ENCODE results near the gene LCAT. TPM values are rescaled to one million over a fixed set of nuclear protein-coding genes. Genes with fewer than 3 reads are reported as not detected.
A peak's percentile ranks its signal among the peaks of the same experiment; 100 is the strongest.

Gene LCAT
- total and polyA plus RNA-seq, 2 experiments from 2014 or later = 13.7 to 18.9 TPM

GRCh38 chr16:67917852-67918236, 26.1 kb downstream of the LCAT start:
- H3K79me2 ChIP-seq (replicated peaks; ENCODE audit: insufficient read depth) = no peaks in the 10 kb centered on the region
- ATAC-seq (no peak), DNase-seq (ENCODE audit: low spot score) (no peak)
- H2AFZ ChIP-seq = no peak overlapping the region
- H3K4me1 Mint-ChIP-seq = peaks cover 29% of the 10 kb centered on the region
- no peaks in the 10 kb centered on the region; the same call in 1 of the 2 replicates for H4K20me1 ChIP-seq (replicated peaks; ENCODE audit: insufficient read depth)
- H3K36me3 Mint-ChIP-seq (ENCODE audit: low read depth) = peaks cover 4% of the 10 kb centered on the region; the same call in 2 of the 3 replicates
- no peaks in the 10 kb centered on the region for H3K9me2 ChIP-seq (ENCODE audit: insufficient read depth)
- H3K4me3 Mint-ChIP-seq = no peak overlapping the region; the same call in 2 of the 3 replicates
- H3K27me3 ChIP-seq (ENCODE audit: insufficient read depth) = no peaks in the 10 kb centered on the region
- TF ChIP-seq POLR2AphosphoS5 (IDR thresholded peaks at IDR 0.05; ENCODE audit: low read depth) (no peak), REST (IDR thresholded peaks at IDR 0.05; ENCODE audit: unreplicated experiment) (no peak), CREB1 (CRISPR knock-in tag; IDR thresholded peaks at IDR 0.05; ENCODE audit: low read depth) (no peak), ZNF331 (CRISPR knock-in tag; IDR thresholded peaks at IDR 0.05; ENCODE audit: low read depth) (no peak), ZNF114 (CRISPR knock-in tag; IDR thresholded peaks at IDR 0.05) (no peak), NANOG (IDR thresholded peaks at IDR 0.05; ENCODE audit: borderline replicate concordance) (no peak), JUNB (IDR thresholded peaks at IDR 0.05; ENCODE audit: unreplicated experiment) (no peak), STAT1 (IDR thresholded peaks at IDR 0.05; ENCODE audit: unreplicated experiment) (no peak), ZNF462 (CRISPR knock-in tag; IDR thresholded peaks at IDR 0.05) (no peak), EZH2phosphoT487 (IDR thresholded peaks at IDR 0.05; ENCODE audit: unreplicated experiment) (no peak)
- TF ChIP-seq, protein P1, sequence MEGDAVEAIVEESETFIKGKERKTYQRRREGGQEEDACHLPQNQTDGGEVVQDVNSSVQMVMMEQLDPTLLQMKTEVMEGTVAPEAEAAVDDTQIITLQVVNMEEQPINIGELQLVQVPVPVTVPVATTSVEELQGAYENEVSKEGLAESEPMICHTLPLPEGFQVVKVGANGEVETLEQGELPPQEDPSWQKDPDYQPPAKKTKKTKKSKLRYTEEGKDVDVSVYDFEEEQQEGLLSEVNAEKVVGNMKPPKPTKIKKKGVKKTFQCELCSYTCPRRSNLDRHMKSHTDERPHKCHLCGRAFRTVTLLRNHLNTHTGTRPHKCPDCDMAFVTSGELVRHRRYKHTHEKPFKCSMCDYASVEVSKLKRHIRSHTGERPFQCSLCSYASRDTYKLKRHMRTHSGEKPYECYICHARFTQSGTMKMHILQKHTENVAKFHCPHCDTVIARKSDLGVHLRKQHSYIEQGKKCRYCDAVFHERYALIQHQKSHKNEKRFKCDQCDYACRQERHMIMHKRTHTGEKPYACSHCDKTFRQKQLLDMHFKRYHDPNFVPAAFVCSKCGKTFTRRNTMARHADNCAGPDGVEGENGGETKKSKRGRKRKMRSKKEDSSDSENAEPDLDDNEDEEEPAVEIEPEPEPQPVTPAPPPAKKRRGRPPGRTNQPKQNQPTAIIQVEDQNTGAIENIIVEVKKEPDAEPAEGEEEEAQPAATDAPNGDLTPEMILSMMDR (conservative IDR thresholded peaks at IDR 0.05; ENCODE audit: low read depth in 2 of 2) = no peak
- TF ChIP-seq, protein P2, sequence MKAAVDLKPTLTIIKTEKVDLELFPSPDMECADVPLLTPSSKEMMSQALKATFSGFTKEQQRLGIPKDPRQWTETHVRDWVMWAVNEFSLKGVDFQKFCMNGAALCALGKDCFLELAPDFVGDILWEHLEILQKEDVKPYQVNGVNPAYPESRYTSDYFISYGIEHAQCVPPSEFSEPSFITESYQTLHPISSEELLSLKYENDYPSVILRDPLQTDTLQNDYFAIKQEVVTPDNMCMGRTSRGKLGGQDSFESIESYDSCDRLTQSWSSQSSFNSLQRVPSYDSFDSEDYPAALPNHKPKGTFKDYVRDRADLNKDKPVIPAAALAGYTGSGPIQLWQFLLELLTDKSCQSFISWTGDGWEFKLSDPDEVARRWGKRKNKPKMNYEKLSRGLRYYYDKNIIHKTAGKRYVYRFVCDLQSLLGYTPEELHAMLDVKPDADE (IDR thresholded peaks at IDR 0.05) = no peak
- H3K27ac ChIP-seq (ENCODE audit: low read depth) = no peak overlapping the region
- H3K4me1 ChIP-seq (ENCODE audit: insufficient read depth) = peaks cover 18% of the 10 kb centered on the region
- no peak overlapping the region for H3K4me3 ChIP-seq
- H3K36me3 ChIP-seq (ENCODE audit: insufficient read depth) = no peaks in the 10 kb centered on the region
- H3K27me3 Mint-ChIP-seq (ENCODE audit: insufficient read depth, low read depth, poor library complexity) = peaks cover 3% of the 10 kb centered on the region
- H3K9me3 Mint-ChIP-seq = no peaks in the 10 kb centered on the region
- no peak overlapping the region for H3K4me2 ChIP-seq
- peak overlapping the region; percentile 26 for H3K27ac Mint-ChIP-seq
- no peaks in the 10 kb centered on the region for H3F3A ChIP-seq (replicated peaks; ENCODE audit: low read depth)

Data from GM23338 (cell line).